OCI-LY1 (cell line): ENCODE data around the gene PRR5L.

Experiments used
- H2AFZ ChIP-seq: fragments of 200-600 bp; sonication (generic), shearing (Covaris generic); 2 replicates; pipeline ENCODE4 v1.6.0; 2014; ENCODE audit warnings: antibody characterized with exemption, mild to moderate bottlenecking, low read length
- H3F3A ChIP-seq: fragments of 200-600 bp; sonication (generic), shearing (Covaris generic); 2 replicates; pipeline ENCODE4 v1.6.0; 2014; ENCODE audit warnings: mild to moderate bottlenecking, antibody characterized with exemption, low read length, moderate library complexity; ENCODE audit not compliant: insufficient read depth
- H3K27ac ChIP-seq: fragments of 200-600 bp; sonication (generic); 2 replicates; pipeline ENCODE4 v1.5.1; 2014; ENCODE audit warnings: low read length, mixed run types, mild to moderate bottlenecking, low read depth; ENCODE audit not compliant: poor library complexity, severe bottlenecking
- H3K27me3 ChIP-seq: fragments of 200-600 bp; sonication (generic); 2 replicates; pipeline ENCODE4 v1.6.0; 2014; ENCODE audit warnings: antibody characterized with exemption, mild to moderate bottlenecking, low read length, moderate library complexity; ENCODE audit not compliant: insufficient read depth
- H3K36me3 ChIP-seq: fragments of 200-600 bp; sonication (generic); 2 replicates; pipeline ENCODE4 v1.6.1; 2014; ENCODE audit warnings: mild to moderate bottlenecking, antibody characterized with exemption, low read length, moderate library complexity, mixed read lengths; ENCODE audit not compliant: insufficient read depth
- H3K4me1 ChIP-seq: fragments of 200-600 bp; sonication (generic); 2 replicates; pipeline ENCODE4 v1.5.1; 2014; ENCODE audit warnings: mild to moderate bottlenecking, low read length, moderate library complexity; ENCODE audit not compliant: insufficient read depth, severe bottlenecking
- H3K4me2 ChIP-seq: fragments of 200-600 bp; sonication (generic), shearing (Covaris generic); 2 replicates; pipeline ENCODE4 v1.6.1; 2014; ENCODE audit warnings: low read length
- H3K4me3 ChIP-seq: fragments of 200-600 bp; sonication (generic); 2 replicates; pipeline ENCODE4 v1.5.1; 2014; ENCODE audit warnings: low read length, low read depth, mild to moderate bottlenecking, mixed read lengths; ENCODE audit not compliant: poor library complexity, severe bottlenecking
- H3K79me2 ChIP-seq: fragments of 200-600 bp; shearing (Covaris generic); 2 replicates; pipeline ENCODE4 v1.6.1; 2016; ENCODE audit warnings: mixed run types, low read length, mixed read lengths; ENCODE audit not compliant: insufficient read depth
- H3K9ac ChIP-seq: fragments of 200-600 bp; sonication (generic), shearing (Covaris generic); 2 replicates; pipeline ENCODE4 v1.6.1; 2014; ENCODE audit warnings: mild to moderate bottlenecking, low read length, mixed read lengths
- H3K9me2 ChIP-seq: fragments of 200-600 bp; sonication (generic), shearing (Covaris generic); 2 replicates; pipeline ENCODE4 v1.6.1; 2014; ENCODE audit warnings: low read depth, mild to moderate bottlenecking, low read length, mixed read lengths
- H3K9me3 ChIP-seq: fragments of 200-600 bp; shearing (Covaris generic); 2 replicates; pipeline ENCODE4 v1.6.1; 2014; ENCODE audit warnings: low read length, mixed read lengths
- H4K20me1 ChIP-seq: fragments of 200-600 bp; sonication (generic), shearing (Covaris generic); 2 replicates; pipeline ENCODE4 v1.6.0; 2016; ENCODE audit warnings: mild to moderate bottlenecking, low read length; ENCODE audit not compliant: insufficient read depth
- CTCF ChIP-seq: fragments of 200-600 bp; sonication (generic), shearing (Covaris generic); IDR thresholded peaks from 2 replicates; pipeline ENCODE4 v1.5.1; 2017; ENCODE audit warnings: mild to moderate bottlenecking, antibody characterized with exemption, low read length, moderate library complexity, mixed read lengths
- EZH2 ChIP-seq: fragments of 200-600 bp; sonication (generic), shearing (Covaris generic); IDR thresholded peaks from 2 replicates; pipeline ENCODE4 v1.8.0; 2017; ENCODE audit warnings: borderline replicate concordance, mixed run types, mild to moderate bottlenecking, antibody characterized with exemption, low read length, moderate library complexity, mixed read lengths

PRR5L gene

GRCh38 chr11:36498721-36499120 lies 202.6 kb downstream of the PRR5L start:
- H3K9me2 ChIP-seq: no peaks in the 10 kb centered on the region
- H3K4me2 ChIP-seq: no peak overlapping the region
- no peak overlapping the region for H3K27ac ChIP-seq
- no peaks in the 10 kb centered on the region for H3K9me3 ChIP-seq
- H3K4me1 ChIP-seq: no peaks in the 10 kb centered on the region
- no peaks in the 10 kb centered on the region for H3K79me2 ChIP-seq
- H3K9ac ChIP-seq: no peak overlapping the region
- no peak for TF ChIP-seq CTCF
- no peaks in the 10 kb centered on the region for H4K20me1 ChIP-seq
- H3F3A ChIP-seq: no peaks in the 10 kb centered on the region
- H3K36me3 ChIP-seq: peaks cover 49% of the 10 kb centered on the region
- H2AFZ ChIP-seq: no peak overlapping the region
- H3K27me3 ChIP-seq: no peaks in the 10 kb centered on the region
- no peak overlapping the region for H3K4me3 ChIP-seq

- H3K4me2 ChIP-seq: no peak overlapping the region
- no peaks in the 10 kb centered on the region for H4K20me1 ChIP-seq
- H3K27ac ChIP-seq: no peak overlapping the region
- no peaks in the 10 kb centered on the region for H3K9me3 ChIP-seq
- no peak overlapping the region for H2AFZ ChIP-seq
- no peaks in the 10 kb centered on the region for H3K9me2 ChIP-seq
- no peaks in the 10 kb centered on the region for H3F3A ChIP-seq
- TF ChIP-seq CTCF: no peak
- TF ChIP-seq EZH2: no peak
- no peaks in the 10 kb centered on the region for H3K79me2 ChIP-seq
- no peak overlapping the region for H3K9ac ChIP-seq
- H3K36me3 ChIP-seq: peaks cover 48% of the 10 kb centered on the region
- H3K4me3 ChIP-seq: no peak overlapping the region
- no peaks in the 10 kb centered on the region for H3K4me1 ChIP-seq
- H3K27me3 ChIP-seq: no peaks in the 10 kb centered on the region
These were observed 203.2 kb downstream of the PRR5L start for GRCh38 chr11:36499315-36499714.

- no peak overlapping the region for H3K9ac ChIP-seq
- no peaks in the 10 kb centered on the region for H3K9me3 ChIP-seq
- no peaks in the 10 kb centered on the region for H4K20me1 ChIP-seq
- no peak overlapping the region for H2AFZ ChIP-seq
- no peaks in the 10 kb centered on the region for H3K9me2 ChIP-seq
- no peak overlapping the region for H3K27ac ChIP-seq
- H3K79me2 ChIP-seq: no peaks in the 10 kb centered on the region
- no peak overlapping the region for H3K4me3 ChIP-seq
- no peak overlapping the region for H3K4me2 ChIP-seq
- TF ChIP-seq CTCF: no peak
- no peak for TF ChIP-seq EZH2
- H3F3A ChIP-seq: no peaks in the 10 kb centered on the region
- H3K4me1 ChIP-seq: no peaks in the 10 kb centered on the region
- no peaks in the 10 kb centered on the region for H3K27me3 ChIP-seq
- peaks cover 44% of the 10 kb centered on the region for H3K36me3 ChIP-seq
These were observed 204.2 kb downstream of the PRR5L start for GRCh38 chr11:36500315-36500721.
